OCI-LY1 (cell line): ENCODE data around the gene CNGA1.
"Not testable (repeated sequence)": the region's sequence is repeated elsewhere in the genome, so short reads cannot be mapped to it uniquely, and the experiment has no call there.

Experiments used
- EZH2 ChIP-seq: fragments of 200-600 bp; sonication (generic), shearing (Covaris generic); IDR thresholded peaks from 2 replicates; pipeline ENCODE4 v1.8.0; 2017; ENCODE audit warnings: borderline replicate concordance, mixed run types, mild to moderate bottlenecking, antibody characterized with exemption, low read length, moderate library complexity, mixed read lengths
- TF ChIP-seq, protein P1 (sequence below): fragments of 200-600 bp; sonication (generic), shearing (Covaris generic); IDR thresholded peaks from 2 replicates; pipeline ENCODE4 v1.5.1; 2017; ENCODE audit warnings: mild to moderate bottlenecking, antibody characterized with exemption, low read length, moderate library complexity, mixed read lengths

- TF ChIP-seq, protein P1, sequence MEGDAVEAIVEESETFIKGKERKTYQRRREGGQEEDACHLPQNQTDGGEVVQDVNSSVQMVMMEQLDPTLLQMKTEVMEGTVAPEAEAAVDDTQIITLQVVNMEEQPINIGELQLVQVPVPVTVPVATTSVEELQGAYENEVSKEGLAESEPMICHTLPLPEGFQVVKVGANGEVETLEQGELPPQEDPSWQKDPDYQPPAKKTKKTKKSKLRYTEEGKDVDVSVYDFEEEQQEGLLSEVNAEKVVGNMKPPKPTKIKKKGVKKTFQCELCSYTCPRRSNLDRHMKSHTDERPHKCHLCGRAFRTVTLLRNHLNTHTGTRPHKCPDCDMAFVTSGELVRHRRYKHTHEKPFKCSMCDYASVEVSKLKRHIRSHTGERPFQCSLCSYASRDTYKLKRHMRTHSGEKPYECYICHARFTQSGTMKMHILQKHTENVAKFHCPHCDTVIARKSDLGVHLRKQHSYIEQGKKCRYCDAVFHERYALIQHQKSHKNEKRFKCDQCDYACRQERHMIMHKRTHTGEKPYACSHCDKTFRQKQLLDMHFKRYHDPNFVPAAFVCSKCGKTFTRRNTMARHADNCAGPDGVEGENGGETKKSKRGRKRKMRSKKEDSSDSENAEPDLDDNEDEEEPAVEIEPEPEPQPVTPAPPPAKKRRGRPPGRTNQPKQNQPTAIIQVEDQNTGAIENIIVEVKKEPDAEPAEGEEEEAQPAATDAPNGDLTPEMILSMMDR: not testable (repeated sequence)
- TF ChIP-seq EZH2: not testable (repeated sequence)
These were observed 93.8 kb downstream of the CNGA1 start for GRCh38 chr4:47922436-47923260.
